Testis (tissue), 2 donors: ENCODE measurements around the gene NTM.

Experiments
- CTCF ChIP-seq, 3 experiments: fragments of 450-650 bp in 2 of 3; fragments of 200-600 bp in 1 of 3; sonication (generic) in 1 of 3; IDR thresholded peaks; one replicate each; pipeline ENCODE4 v1.5.1; 2016 to 2019; ENCODE audit warnings: antibody characterized with exemption in 3 of 3, mild to moderate bottlenecking in 2 of 3, moderate library complexity in 1 of 3
- POLR2A ChIP-seq: fragments of 450-650 bp; IDR thresholded peaks from one replicate; pipeline ENCODE4 v1.6.1; 2017; ENCODE audit warnings: antibody characterized with exemption, mild to moderate bottlenecking, moderate library complexity

- no peak for TF ChIP-seq POLR2A
- TF ChIP-seq CTCF (IDR thresholded peaks at IDR 0.05): no peak
These were observed 33.6 kb downstream of the NTM start for GRCh38 chr11:131404010-131404409.
